Astrocyte (in vitro differentiated cells and primary cell): ENCODE measurements around the gene KCNH3.

Experiments
- EZH2 ChIP-seq: IDR thresholded peaks from 2 replicates; pipeline ENCODE4 v1.6.1; 2012; ENCODE audit warnings: mild to moderate bottlenecking, low read length, inconsistent platforms; ENCODE audit not compliant: insufficient read depth
- TF ChIP-seq, protein P1 (sequence below): IDR thresholded peaks from 2 replicates; pipeline ENCODE4 v1.5.1; 2011; ENCODE audit warnings: low read depth, mild to moderate bottlenecking, inconsistent platforms, low read length, moderate library complexity; ENCODE audit not compliant: insufficient read depth

- TF ChIP-seq, protein P1, sequence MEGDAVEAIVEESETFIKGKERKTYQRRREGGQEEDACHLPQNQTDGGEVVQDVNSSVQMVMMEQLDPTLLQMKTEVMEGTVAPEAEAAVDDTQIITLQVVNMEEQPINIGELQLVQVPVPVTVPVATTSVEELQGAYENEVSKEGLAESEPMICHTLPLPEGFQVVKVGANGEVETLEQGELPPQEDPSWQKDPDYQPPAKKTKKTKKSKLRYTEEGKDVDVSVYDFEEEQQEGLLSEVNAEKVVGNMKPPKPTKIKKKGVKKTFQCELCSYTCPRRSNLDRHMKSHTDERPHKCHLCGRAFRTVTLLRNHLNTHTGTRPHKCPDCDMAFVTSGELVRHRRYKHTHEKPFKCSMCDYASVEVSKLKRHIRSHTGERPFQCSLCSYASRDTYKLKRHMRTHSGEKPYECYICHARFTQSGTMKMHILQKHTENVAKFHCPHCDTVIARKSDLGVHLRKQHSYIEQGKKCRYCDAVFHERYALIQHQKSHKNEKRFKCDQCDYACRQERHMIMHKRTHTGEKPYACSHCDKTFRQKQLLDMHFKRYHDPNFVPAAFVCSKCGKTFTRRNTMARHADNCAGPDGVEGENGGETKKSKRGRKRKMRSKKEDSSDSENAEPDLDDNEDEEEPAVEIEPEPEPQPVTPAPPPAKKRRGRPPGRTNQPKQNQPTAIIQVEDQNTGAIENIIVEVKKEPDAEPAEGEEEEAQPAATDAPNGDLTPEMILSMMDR: no peak
- TF ChIP-seq EZH2: no peak
Observed at GRCh38 chr12:49562831-49563230, 24.0 kb downstream of the KCNH3 start.
